GM18511 (cell line): ENCODE measurements around the gene ADAMTSL5.
"Not testable (repeated sequence)": the region's sequence is repeated elsewhere in the genome, so short reads cannot be mapped to it uniquely, and the experiment has no call there.

Experiments used
- ATAC-seq: cut with Tn5 transposase; IDR thresholded peaks from one replicate; pipeline ENCODE4 v1.9.1; 2021; ENCODE audit warnings: mild to moderate bottlenecking, moderate library complexity; ENCODE audit not compliant: unreplicated experiment

Gene ADAMTSL5

DNA sequence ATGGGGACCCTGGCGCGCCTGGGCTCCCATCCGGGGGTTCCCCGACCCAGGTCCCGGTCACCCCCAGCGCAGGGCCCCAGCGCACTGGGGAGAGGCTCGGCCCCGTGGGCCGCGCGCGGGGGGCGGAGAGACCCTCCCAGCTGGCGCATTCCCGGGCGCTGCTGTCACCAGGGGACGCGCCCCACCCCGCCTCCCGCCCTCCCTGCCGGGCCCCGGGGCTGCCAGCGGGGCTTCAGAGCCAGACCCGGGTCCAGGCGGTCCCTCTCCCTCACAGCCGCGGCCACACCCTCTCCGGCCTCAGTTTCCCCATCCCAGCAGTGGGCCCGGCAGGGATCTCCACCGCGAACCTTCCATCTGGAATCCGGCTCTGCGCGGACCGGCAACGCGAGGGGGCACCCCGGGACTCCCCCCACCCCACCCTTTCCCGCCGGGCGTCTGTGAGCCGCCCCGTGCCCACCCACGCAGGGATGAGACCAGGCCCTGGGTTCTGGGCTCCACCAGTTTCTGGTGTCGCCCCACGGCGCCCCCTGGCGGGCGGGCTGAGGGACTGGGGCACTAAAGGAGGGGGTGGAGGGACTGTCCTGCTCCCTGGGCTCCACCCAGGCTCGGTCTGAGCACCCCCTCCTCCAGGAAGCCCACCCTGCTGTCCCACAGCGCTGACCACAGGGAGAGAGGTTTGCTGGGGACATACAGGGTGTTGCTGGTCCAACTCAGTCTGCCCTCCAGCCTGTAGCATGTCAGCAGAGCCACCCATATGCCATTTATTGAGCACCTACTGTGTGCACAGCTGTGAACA, 878 bp upstream of the ADAMTSL5 start:
- ATAC-seq, result no peak

DNA sequence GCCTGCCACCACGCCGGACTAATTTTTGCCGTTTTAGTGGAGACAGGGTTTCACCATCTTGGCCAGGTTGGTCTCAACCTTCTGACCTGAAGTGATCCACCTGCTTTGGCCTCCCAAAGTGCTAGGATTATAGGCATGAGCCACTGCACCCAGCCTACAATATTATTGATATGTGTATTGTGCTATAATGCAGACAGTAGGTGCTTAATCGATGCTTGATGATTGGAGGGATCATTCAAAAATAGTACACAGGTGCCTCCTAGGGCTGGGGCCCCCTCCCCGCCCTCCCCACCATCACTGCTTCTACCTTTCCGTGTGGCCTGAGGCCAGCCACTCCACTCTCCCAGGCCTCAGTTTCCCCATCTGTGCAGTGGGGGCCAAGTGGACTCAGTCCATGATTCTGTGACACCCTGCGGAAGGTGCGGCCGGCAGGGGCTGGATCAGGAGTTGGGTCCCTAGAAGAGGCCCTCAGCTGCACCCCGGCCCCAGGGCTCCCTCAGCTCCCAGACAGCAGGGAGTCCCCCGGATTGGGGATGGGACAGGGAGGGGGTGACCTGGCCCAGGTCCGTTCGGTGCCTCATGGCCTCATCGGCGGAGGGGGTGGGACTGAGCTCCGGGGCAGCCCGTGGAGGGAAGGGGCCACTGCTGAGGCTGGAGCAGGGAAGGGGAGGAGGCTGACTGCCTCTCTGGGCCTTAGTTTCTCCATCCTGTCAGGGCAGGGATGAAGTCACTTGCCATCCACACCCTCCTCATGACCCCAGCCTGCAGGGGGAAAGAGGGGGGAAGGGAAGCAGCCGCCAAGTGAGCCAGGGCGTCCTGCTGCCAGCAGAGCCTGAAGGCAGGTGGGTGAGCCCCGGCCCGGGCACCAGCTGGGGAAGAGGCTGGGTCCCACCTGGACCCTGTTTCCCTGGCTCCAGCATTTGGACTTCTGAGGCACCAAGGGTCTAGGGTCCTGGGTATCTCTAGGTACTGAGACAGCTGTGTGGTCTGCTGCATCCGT, 1.2 kb downstream of the ADAMTSL5 start:
- no peak for ATAC-seq

DNA sequence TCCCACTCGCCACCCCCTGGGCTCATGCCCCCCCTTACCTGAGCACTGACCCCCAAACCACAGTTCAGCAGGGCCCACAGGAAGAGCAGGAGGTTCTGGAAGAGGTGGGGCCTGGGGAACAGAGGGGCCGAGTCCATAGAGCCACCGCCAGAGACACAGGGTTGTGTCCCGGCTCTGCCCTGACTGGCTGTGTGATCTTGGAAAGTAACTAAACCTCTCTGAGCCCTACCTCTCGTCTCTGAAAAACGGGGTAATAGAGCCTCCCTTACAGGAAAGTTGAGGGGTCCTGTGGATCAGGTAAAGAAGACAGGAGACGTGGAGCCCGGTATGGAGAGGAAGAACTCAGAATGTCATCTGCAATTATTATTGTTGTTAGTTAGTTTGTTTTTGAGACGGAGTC, 2.0 kb downstream of the ADAMTSL5 start:
- ATAC-seq, result no peak

DNA sequence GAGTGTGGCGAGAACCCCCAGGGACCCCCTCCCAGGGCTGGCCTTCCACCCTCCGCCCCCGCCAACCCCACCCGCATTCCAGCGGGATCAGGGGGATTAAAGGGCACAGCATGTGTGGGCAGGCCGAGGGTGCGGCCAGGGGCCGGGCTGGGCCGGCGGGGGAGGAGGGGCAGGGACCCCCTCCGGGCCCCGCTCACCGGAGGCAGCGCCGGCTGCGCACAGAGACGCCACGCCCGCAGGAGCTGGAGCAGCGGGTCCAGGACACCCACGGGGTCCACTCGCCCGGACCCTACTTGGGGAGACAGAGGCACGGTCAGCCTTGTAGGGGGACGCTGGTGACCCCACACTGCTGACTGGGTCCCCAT, 2.4 kb downstream of the ADAMTSL5 start:
- ATAC-seq, result no peak

DNA sequence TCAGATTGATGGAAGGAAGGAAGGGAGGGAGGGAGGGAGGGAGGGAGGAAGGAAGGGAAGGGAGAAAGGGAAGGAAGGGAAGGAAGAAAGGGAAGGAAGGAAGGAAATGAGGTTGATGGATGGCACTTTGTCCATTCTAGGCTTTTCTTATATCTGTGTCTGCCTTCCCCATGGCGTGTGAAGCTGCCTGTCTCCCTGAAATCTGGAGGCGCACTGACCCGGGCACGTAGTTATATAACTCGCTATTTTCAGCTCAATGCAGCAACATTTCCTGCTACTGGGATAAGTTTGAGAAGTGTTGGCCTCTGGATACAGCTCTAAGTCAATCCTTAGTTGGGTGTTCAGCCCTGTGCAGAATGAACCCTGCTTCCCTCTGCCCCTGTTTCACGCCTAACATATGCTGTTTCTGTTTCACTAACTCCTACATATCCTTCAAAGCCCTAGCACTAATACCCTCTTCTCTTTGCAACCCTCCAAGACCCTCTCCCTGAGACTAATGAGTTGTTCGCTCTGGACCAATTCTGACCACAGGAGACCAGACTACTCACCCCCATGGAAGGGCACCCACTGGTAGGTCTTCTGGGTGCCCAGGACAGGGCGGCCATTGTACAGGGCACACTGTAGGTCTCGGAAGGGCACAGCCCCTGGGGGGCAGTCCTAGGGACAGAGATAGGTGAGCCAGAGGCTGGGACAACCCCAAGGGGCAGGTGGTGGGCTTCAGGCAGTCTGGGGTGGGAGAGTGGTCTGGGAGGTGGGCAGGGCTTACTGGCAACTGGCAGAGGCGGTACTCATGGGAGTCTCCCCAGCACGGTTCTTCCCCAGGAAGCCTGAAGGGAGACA, 3.0 kb downstream of the ADAMTSL5 start:
- ATAC-seq, result no peak

DNA sequence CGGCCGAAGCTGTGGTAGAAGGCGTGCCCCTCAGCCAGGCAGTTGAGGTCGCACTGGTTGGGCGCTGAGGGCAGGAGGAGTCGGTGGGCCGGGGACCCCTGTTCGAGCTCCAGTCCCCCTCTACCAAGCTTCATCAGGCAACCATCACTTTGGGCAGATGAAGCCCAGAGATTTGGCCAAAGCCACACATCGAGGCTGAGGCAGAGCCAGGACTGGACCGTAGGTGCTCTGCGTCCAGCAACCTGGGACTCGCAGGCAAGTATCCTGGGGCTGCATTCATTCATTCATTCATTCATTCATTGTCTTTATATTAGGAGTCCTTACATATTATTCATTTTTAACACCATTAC, 4.3 kb downstream of the ADAMTSL5 start:
- no peak for ATAC-seq

DNA sequence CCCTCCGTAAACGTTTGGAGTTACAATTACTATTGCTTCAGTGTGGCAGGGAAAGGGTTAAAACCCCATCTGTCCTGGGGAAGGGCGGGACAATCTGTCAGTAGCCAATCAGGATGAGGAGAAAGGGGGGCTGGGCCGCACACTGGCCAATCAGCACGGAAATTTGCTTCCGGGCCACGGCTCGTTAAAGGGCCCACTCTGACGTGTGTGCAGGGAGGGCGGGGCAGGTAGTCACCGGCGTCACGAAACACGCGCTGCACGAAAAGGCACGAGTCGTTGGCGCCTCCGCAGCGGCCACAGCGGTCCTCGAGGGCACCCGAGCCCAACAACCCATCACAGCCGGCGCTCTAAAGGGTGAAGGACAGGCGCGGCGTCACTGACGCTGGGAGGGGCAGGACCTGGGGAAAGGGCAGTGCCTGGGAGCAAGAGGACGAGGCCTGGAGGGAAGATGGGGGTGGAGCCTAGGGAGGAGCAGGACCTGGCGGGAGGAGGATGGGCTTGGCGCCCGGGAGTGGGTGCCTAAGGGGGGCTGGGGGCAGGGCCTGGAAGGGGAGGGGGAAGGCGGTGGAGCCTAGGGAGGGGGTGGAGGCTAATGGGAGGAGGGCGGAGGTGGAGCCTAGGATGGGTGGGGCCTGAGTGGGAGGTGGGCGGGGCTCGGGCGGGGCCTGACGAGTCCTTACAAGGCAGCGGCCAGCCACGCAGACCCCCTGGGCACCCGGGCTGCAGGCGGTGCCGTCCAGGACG, 4.9 kb downstream of the ADAMTSL5 start:
- ATAC-seq, result no peak

DNA sequence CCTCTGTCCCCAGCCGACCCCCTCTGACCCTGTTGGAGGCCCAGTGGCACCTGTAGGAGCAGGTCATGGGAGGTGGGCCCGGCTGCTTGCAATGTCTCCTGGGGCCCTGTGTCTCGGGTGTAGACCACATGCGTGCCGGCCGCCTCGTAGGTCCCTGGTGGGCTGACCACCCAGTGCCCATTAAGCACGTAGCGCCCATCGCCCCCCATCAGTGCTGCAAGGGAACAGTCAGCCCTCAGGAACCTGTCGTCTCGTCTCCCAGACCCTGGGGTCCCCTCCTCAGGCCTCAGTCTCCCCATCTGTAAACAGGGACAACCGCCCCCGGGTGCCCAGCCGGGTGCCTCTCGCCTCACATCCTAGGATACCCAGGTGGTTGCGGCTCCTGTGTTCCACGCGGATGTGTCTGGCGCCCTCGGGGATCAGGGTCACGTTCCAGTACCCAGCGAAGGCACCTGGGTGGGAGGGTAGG, 5.6 kb downstream of the ADAMTSL5 start:
- ATAC-seq, result no peak

DNA sequence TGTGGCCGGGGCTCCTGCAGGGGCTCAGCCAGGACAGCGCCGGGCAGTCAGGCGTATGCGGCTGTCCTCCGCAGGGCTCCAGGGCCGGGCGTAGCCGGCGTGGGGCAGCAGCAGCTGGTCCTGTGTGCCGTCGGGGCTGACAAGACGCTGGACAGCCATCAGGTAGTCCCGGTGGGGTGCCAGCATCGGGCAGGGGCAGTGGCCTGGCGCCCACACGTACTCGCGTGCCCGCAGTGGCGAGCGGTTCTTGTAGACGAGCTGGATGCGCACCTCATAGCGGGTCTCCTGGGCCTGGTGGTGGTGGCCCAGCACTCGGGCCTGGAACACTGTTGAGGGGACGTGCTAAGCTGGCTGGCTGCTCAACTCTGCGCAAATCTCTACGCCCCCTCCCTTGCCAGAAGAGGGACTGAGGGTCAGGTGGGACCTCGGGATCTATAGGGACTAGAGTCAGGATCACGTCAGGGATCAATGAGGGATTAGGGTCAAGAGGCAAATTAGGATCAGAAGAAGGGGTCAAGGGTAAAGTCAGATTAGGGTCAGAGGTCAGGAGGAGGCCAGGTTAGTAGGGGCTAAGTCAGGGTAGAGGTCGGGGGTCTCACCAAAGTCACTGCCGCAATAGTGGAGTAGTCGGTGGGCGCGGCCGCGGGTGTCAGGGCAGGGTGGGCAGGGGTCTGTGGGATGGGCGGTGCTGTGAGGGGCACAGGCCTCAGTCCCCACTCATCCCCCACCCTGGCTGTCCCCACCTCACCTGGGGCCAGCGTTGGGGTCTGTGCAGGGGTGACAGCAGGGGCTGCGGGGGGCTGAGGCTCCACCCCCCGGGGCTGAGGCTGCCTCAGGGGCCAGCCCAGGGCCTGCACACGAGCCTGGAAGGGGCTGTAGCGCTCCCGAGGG, 6.6 kb downstream of the ADAMTSL5 start:
- ATAC-seq, result no peak

DNA sequence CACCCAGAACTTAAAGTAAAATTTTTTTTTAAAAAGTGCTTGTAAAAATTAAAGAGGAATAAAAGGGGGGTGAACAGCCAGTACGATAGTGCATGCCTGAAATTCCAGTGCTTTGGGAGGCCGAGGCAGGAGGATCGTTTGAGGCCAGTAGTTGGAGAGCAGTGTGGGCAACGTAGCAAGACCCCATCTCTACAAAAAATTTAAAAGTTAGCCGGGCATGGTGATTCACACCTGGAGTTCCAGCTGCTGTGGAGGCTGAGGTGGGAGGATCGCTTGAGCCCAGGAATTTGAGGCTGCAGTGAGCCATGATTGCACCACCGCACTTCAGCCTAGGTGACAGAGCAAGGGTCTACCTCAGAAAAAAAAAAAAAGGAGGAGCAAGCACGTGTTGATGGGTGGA, 7.8 kb downstream of the ADAMTSL5 start:
- ATAC-seq, result no peak

DNA sequence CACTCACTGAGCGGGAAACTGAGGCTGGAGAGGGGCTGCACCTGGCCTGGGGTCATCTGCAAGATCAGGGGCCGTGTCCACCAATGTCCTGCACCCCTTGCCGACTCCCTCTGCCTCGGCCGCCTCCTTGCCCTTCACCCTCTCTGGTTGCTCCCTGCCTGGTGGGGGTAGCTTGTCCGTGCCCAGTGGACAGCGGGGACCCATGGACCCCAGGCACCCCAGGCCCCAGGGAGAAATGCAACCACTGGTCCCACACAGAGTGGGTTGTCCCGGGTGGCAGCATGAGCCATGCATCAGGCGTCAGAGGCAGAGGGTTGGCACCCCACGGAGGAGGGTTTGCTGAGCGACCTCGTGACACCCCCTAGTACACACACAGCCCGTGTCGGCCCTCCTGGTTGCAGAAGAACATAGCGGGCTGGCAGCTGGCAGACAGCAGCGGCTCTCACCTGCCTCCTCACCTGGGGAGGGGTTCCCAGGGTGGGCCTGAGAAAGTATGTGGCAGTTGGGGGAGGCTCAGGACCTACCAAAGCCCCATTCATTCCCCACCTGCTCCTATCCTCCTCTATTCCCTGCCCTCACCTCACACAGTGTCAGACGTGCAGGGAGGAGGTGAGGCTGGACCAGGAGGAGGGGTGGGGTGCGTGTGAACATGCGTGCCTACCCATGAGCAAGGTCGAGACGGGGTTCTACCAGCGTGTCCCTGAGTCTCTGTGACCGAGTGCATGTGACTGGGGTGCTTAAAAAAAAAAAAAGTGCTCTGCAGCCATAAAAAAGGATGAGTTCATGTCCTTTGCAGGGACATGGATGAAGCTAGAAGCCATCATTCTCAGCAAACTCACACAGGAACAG, 8.7 kb downstream of the ADAMTSL5 start:
- no peak for ATAC-seq

DNA sequence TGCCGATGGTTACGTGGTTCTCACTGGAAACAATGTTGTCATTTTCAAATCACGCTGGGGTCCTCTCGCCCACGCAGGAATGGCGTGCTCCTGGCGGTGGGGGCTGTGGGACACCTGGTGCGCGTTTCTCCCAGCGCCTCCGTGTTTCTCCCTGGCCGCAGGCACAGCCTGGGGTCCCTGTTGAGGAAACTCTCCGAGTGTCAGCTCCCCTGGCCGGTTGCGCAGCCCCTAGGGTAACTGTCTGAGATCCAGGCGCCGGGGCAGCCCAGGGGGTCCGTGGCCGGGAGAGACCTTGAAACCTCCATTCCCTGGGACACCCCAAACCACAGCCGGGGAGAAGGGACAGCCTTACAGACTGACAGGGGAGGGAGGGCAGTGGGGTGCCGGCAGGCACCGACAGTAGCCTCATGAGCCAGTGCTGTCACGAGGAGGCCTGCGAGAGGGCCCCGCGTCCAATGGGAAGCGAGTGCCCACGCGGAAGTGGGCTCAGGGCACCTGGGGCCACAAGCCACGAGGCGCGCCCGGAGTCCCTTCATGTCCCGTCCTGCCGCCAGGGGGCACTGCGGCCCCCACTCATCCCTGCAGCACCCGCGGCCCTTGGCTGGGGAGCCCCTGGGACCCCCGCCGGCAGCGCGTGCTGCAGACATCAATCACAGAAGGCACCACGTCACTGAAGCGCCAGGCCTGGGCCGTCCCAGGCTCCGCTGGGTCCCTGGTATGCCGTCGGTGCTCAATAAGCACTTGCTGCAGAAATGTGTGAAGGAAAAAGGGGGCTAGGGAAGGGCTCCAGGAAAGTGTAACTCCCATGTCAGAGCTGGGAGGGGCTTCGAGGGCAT, 9.5 kb downstream of the ADAMTSL5 start:
- no peak for ATAC-seq

DNA sequence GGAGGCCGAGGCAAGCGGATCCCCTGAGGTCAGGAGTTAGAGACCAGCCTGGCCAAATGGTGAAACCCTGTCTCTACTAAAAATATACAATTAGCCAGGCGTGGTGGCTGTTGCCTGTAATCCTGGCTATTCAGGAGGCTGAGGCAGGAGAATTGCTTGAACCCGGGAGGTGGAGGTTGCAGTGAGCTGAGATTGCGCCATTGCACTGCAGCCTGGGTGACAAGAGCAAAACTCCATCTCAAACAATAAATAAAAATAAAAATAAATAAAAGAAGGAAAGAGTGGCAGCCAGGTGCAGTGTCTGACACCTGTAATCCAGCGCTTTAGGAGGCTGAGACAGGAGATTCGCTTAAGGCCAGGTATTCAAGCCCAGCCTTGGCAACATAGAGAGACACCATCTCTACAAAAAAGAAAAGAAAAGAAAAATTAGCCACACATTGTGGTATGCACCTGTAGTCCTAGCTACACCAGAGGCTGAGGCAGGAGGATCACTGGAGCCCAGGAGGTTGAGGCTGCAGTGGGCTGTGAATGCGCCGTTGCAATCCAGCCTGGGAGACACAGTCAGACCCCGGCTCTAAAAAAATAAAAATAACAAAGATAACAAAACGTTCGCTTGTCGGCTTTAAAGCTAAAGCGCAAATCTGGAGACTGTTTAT, 10.3 kb downstream of the ADAMTSL5 start:
- ATAC-seq, result no peak

DNA sequence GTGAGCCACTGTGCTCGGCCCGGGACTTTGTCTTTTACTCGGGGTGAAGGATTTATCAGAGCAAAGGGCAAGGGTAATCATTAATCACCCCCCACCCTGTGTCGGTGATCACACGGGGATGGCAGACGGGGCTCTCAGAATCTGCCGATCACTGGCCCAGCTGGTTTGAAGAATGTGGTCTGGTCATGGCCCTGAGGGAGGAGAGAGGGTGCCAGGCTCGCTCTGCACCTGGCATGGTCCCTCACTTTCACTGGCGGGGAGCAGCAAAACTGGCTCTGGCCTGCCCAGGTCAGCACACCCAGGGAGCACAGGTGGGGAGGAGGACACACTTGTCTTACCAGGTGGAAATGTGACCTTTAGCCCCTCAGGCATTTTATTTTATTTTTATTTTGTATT, 11.6 kb downstream of the ADAMTSL5 start:
- ATAC-seq, result no peak

DNA sequence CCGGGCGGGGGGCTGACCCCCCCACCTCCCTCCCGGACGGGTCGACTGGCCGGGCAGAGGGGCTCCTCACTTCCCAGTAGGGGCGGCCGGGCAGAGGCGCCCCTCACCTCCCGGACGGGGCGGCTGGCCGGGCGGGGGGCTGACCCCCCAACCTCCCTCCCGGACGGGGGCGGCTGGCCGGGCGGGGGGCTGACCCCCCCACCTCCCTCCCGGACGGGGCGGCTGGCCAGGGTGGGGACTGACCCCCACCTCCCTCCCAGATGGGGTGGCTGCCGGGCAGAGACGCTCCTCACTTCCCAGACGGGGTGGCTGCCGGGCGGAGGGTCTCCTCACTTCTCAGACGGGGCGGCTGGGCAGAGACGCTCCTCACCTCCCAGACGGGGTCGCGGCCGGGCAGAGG, 13.6 kb downstream of the ADAMTSL5 start:
- not testable (repeated sequence) for ATAC-seq

DNA sequence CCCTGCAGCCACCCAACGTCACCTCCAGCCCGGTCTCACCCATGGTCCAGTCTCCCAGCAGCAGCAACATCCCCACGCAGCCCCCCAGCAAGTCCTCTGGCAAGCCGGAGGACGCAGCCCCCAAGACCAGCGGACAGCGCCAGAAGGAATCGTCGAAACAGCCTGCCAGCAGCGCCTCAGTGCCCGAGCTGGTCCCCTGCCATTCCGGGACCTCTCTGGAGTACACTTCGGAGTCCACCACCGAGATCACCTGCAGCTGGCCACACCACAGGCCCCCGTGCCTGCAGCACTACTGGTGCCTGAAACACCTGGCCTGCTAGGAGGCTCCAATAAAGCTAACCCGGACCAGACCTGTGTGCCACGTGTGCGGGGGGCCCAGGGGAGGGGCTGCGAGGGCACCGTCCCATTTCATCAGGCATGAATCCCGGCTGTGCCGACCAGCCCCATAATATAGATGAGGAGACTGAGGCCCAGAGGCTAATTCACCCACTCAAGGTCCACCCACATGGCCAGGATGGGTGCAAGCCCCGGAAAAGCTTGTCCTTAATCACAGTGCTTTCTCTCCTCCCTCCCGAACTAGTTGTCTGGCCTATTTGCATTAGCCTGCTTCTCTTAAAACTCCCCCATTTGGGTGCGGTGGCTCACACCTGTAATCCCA, 15.1 kb downstream of the ADAMTSL5 start:
- ATAC-seq, result no peak
